ENCODE measurements around the gene SLC2A13. TPM values are rescaled to one million over a fixed set of nuclear protein-coding genes. Genes with fewer than 3 reads are reported as not detected.

The SLC2A13 gene
- total RNA-seq, 3 donors from 2014 or later: 2.4 to 3.6 (median 3.2) TPM

DNA sequence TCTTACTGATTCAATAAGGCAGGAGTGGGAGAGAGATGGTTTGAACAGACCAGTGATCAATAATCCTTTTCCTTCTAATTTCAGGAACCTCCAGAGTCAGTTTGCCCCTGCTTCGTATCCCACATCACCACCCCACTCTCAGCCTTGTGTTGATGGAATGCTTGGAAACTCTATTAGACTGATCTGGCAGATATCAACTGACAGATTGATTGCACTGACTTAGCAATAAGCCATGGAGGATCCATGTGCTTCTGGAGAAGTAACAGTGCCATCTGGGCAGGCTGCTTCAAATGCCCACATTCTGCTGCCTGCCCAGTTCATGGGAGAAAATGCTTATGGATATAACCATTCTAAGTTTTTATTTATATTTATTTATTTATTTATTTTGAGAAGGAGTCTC is 218.0 kb downstream of the SLC2A13 start:
- Mint-ChIP-seq H3K4me3 (no peak overlapping the region), H3K4me1 (ENCODE audit: low read depth) (no peaks in the 10 kb centered on the region), H3K27me3 (ENCODE audit: low read depth) (no peaks in the 10 kb centered on the region), H3K9me3 (no peaks in the 10 kb centered on the region), H3K36me3 (ENCODE audit: insufficient read depth) (no peaks in the 10 kb centered on the region)
- DNase-seq (no peak), ATAC-seq (no peak)

GRCh38 chr12:39886106-39886505 is 219.8 kb downstream of the SLC2A13 start:
- DNase-seq (no peak), ATAC-seq (no peak)
- Mint-ChIP-seq H3K36me3 (ENCODE audit: insufficient read depth) (no peaks in the 10 kb centered on the region), H3K4me1 (ENCODE audit: low read depth) (no peaks in the 10 kb centered on the region), H3K4me3 (no peak overlapping the region), H3K9me3 (no peaks in the 10 kb centered on the region), H3K27me3 (ENCODE audit: low read depth) (no peaks in the 10 kb centered on the region)

- Mint-ChIP-seq H3K4me3 (no peak overlapping the region), H3K9me3 (peaks cover 4% of the 10 kb centered on the region), H3K4me1 (ENCODE audit: low read depth) (no peaks in the 10 kb centered on the region), H3K36me3 (ENCODE audit: insufficient read depth) (peaks cover 2% of the 10 kb centered on the region), H3K27me3 (ENCODE audit: low read depth) (no peaks in the 10 kb centered on the region)
- DNase-seq (no peak), ATAC-seq (no peak)
Observed at GRCh38 chr12:39884616-39885125, 221.2 kb downstream of the SLC2A13 start.

DNA sequence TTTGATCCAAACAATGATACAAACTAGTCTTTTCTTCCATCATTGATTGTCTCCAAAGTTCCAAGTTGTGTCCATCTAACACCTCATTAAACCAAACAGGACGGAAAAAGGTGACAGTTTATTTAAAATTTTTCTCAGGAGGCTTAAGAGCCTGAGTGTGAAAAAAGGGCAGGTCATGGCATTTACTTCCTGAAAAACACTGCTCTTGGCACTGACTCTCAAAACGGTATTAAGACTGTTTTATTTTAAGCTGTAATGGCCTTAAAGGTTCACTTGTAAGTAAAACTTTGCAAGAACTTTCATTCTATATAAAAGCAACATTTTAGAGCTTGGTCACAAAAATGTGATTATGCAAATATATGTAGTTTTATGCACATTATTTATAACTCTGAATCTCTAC is 222.5 kb downstream of the SLC2A13 start:
- H3K4me1 Mint-ChIP-seq (ENCODE audit: low read depth): no peaks in the 10 kb centered on the region
- no peak overlapping the region for H3K4me3 Mint-ChIP-seq
- no peaks in the 10 kb centered on the region for H3K27me3 Mint-ChIP-seq (ENCODE audit: low read depth)
- peaks cover 12% of the 10 kb centered on the region for H3K9me3 Mint-ChIP-seq
- H3K36me3 Mint-ChIP-seq (ENCODE audit: insufficient read depth): peaks cover 2% of the 10 kb centered on the region
- ATAC-seq: no peak
- no peak for DNase-seq

DNA sequence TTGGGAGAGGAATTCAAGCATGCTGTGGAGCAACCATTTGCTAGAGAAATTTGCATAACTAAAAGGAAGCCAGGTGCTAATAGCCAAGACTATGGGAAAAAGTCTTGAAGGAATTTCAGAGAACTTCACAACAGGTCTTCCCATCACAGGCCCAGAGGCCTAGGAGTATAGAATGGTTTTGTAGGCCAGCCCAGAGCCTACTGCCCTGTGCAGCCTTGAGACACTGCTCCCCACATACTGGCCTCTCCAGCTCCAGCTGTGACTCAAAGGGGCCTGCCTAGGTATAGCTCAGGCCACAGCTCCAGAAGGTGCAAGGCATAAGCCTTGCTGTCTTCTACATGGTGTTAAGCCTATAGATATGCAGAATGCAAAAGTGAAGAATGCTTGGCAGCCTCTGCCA is 227.1 kb downstream of the SLC2A13 start:
- Mint-ChIP-seq H3K9me3 (peaks cover 21% of the 10 kb centered on the region), H3K4me3 (no peak overlapping the region), H3K27me3 (ENCODE audit: low read depth) (no peaks in the 10 kb centered on the region), H3K4me1 (ENCODE audit: low read depth) (no peaks in the 10 kb centered on the region), H3K36me3 (ENCODE audit: insufficient read depth) (peaks cover 2% of the 10 kb centered on the region)
- DNase-seq: no peak
- ATAC-seq: no peak

DNA sequence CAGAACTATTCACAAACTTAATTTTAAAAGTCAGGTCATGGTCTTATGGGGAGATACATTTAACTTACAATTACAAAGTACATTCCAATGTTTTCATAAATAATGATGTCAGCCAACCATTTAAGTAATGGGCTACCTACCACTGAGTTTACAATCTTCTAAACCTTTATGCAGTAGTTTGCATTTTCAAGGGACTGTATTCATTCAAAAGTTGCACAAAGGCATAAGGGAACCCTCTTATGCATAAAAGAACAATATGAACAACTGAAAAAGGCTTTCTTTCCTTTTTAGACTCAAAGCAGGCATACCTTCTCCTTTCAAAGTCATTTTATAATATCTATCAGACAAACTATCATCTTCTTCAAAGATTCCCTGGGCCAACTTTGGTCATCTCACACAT is 230.2 kb downstream of the SLC2A13 start:
- Mint-ChIP-seq H3K9me3 (peaks cover 21% of the 10 kb centered on the region), H3K27me3 (ENCODE audit: low read depth) (no peaks in the 10 kb centered on the region), H3K4me1 (ENCODE audit: low read depth) (no peaks in the 10 kb centered on the region)

DNA sequence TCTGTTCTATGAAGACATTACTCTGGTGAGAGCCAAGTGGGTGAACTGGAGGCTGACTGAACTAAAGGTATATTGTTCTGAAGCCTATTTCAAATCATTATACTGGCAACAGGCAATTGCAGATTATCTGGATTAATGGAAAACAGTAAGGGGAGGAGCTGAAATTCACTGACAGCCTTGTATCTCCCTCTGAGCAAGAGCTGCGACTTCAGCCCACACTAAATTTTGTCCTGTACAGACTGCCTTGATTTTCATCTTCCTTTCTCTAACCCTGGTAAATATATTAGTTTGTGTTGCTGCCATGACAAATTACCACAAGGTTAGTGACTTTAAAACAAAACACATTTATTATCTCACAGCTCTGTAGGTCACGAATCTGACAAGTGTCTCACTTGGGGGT is 231.1 kb downstream of the SLC2A13 start:
- H3K4me1 Mint-ChIP-seq (ENCODE audit: low read depth): no peaks in the 10 kb centered on the region
- ATAC-seq (no peak), DNase-seq (no peak)
- H3K9me3 Mint-ChIP-seq: peaks cover 18% of the 10 kb centered on the region
- no peaks in the 10 kb centered on the region for H3K36me3 Mint-ChIP-seq (ENCODE audit: insufficient read depth)
- no peak overlapping the region for H3K4me3 Mint-ChIP-seq
- no peaks in the 10 kb centered on the region for H3K27me3 Mint-ChIP-seq (ENCODE audit: low read depth)

More for the DNA sequence above, 230.2 kb downstream of the SLC2A13 start:
- no peak overlapping the region for H3K4me3 Mint-ChIP-seq
- peaks cover 2% of the 10 kb centered on the region for H3K36me3 Mint-ChIP-seq (ENCODE audit: insufficient read depth)
- ATAC-seq (no peak), DNase-seq (no peak)

- peaks cover 6% of the 10 kb centered on the region for H3K9me3 Mint-ChIP-seq
- H3K36me3 Mint-ChIP-seq (ENCODE audit: insufficient read depth): no peaks in the 10 kb centered on the region
- H3K4me3 Mint-ChIP-seq: no peak overlapping the region
- no peaks in the 10 kb centered on the region for H3K4me1 Mint-ChIP-seq (ENCODE audit: low read depth)
- DNase-seq (no peak), ATAC-seq (no peak)
- no peaks in the 10 kb centered on the region for H3K27me3 Mint-ChIP-seq (ENCODE audit: low read depth)
Observed at GRCh38 chr12:39873065-39873464, 232.8 kb downstream of the SLC2A13 start.

DNA sequence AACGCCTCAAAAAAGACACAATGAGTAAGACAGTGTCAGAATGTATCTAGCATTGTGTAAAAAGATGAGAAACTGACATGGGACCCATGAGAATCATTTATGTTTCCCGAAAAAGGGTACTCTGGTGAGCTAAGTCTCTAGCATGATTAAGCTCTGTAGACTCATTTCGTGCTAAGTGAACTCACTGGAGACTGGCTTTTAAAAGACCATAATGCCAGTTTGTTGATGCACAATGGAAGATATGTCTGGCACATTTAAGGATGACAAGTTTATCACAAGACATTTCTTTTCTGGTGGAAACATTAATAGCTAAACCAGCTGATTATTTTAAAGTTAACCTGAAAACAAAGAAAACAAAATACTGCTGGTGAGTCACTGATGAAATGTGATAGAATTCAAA is 233.5 kb downstream of the SLC2A13 start:
- no peaks in the 10 kb centered on the region for H3K27me3 Mint-ChIP-seq (ENCODE audit: low read depth)
- no peak for DNase-seq

DNA sequence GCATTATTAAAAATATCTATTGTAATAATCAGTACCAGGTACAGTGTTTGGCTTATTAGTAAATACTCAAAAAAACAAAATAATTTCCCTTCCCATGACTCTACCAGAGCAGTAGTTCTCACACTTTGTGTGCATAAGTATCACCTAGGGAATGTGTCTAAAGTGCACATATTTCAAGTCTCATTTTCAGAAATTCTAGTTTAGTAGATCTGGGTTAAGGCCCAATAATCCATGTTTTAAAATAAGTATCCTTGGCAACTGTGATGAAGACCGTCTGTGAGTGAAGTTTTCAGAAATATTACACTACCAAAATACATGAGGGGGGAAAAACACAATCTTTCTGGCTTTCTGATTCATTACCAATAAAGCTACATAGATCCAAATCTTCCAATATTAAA is 237.6 kb downstream of the SLC2A13 start:
- ATAC-seq (no peak), DNase-seq (no peak)
- Mint-ChIP-seq H3K4me1 (ENCODE audit: low read depth) (no peaks in the 10 kb centered on the region), H3K4me3 (no peak overlapping the region), H3K36me3 (ENCODE audit: insufficient read depth) (peaks cover 5% of the 10 kb centered on the region), H3K9me3 (no peaks in the 10 kb centered on the region), H3K27me3 (ENCODE audit: low read depth) (no peaks in the 10 kb centered on the region)

More for the DNA sequence above, 233.5 kb downstream of the SLC2A13 start:
- Mint-ChIP-seq H3K4me1 (ENCODE audit: low read depth) (no peaks in the 10 kb centered on the region), H3K9me3 (peaks cover 4% of the 10 kb centered on the region), H3K36me3 (ENCODE audit: insufficient read depth) (no peaks in the 10 kb centered on the region), H3K4me3 (no peak overlapping the region)
- ATAC-seq: no peak

- H3K4me3 Mint-ChIP-seq: no peak overlapping the region
- H3K9me3 Mint-ChIP-seq: no peaks in the 10 kb centered on the region
- no peaks in the 10 kb centered on the region for H3K4me1 Mint-ChIP-seq (ENCODE audit: low read depth)
- H3K27me3 Mint-ChIP-seq (ENCODE audit: low read depth): no peaks in the 10 kb centered on the region
- H3K36me3 Mint-ChIP-seq (ENCODE audit: insufficient read depth): peaks cover 5% of the 10 kb centered on the region
- DNase-seq: no peak
- ATAC-seq: no peak
Observed at GRCh38 chr12:39867631-39868327, 238.1 kb downstream of the SLC2A13 start.

- H3K4me1 Mint-ChIP-seq (ENCODE audit: low read depth): no peaks in the 10 kb centered on the region
- peaks cover 5% of the 10 kb centered on the region for H3K36me3 Mint-ChIP-seq (ENCODE audit: insufficient read depth)
- no peak overlapping the region for H3K4me3 Mint-ChIP-seq
- ATAC-seq: no peak
- no peak for DNase-seq
- no peaks in the 10 kb centered on the region for H3K27me3 Mint-ChIP-seq (ENCODE audit: low read depth)
- no peaks in the 10 kb centered on the region for H3K9me3 Mint-ChIP-seq
Observed at GRCh38 chr12:39866135-39866534, 239.7 kb downstream of the SLC2A13 start.

DNA sequence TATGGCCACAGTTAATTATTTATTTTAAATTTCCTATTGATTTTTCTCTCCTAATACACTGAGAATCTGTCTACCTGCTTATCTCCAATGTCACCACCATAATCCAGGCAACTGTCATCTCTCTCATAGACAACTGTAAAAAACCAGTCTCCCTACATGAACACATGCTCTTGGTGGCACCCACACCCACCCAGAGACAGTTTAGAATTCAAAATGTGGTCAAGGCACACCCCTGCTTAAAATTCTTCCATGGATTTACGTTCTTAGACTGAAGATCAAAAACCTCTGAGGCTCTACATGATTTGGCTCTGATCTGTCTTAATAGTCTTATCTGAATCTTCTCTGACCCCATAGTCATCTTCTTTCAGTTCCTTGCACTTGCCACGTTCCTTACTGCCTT is 245.2 kb downstream of the SLC2A13 start:
- no peak for ATAC-seq
- Mint-ChIP-seq H3K4me1 (ENCODE audit: low read depth) (no peaks in the 10 kb centered on the region), H3K36me3 (ENCODE audit: insufficient read depth) (peaks cover 7% of the 10 kb centered on the region), H3K4me3 (no peak overlapping the region), H3K27me3 (ENCODE audit: low read depth) (no peaks in the 10 kb centered on the region), H3K9me3 (no peaks in the 10 kb centered on the region)
- DNase-seq: no peak

- Mint-ChIP-seq H3K36me3 (ENCODE audit: insufficient read depth) (peaks cover 3% of the 10 kb centered on the region), H3K4me3 (no peak overlapping the region), H3K9me3 (peaks cover 5% of the 10 kb centered on the region), H3K4me1 (ENCODE audit: low read depth) (no peaks in the 10 kb centered on the region), H3K27me3 (ENCODE audit: low read depth) (no peaks in the 10 kb centered on the region)
- ATAC-seq (no peak), DNase-seq (no peak)
Observed at GRCh38 chr12:39853003-39853402, 252.9 kb downstream of the SLC2A13 start.

DNA sequence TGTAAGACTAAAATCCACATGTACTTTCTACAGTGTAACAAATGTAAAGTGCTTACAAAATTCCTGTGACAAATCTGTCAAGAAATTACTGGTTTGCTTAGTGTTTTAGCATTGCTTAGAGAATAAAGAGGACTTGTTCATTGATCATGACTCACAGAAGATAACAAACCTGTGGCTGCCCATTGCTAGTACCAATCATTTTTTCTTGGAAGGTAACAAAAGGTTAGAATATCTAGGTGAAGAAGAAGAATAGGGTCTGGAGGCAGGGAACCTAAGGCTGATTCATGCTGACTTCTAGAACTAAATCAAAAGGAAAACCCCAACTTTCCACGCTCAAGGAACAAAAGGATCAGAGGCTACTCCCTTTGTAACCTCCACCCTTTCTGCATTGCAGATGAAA is 253.5 kb downstream of the SLC2A13 start:
- H3K4me1 Mint-ChIP-seq (ENCODE audit: low read depth): no peaks in the 10 kb centered on the region
- H3K27me3 Mint-ChIP-seq (ENCODE audit: low read depth): no peaks in the 10 kb centered on the region
- peaks cover 3% of the 10 kb centered on the region for H3K36me3 Mint-ChIP-seq (ENCODE audit: insufficient read depth)
- H3K9me3 Mint-ChIP-seq: peaks cover 5% of the 10 kb centered on the region
- no peak overlapping the region for H3K4me3 Mint-ChIP-seq
- DNase-seq: no peak
- ATAC-seq: no peak

All from activated T-cell treated with anti-CD3 and anti-CD28 coated beads, Interleukin-2, amount 50 U/mL, for 4 hours (primary cell).